H1 (cell line): ENCODE results near the gene MAP7D1. TPM values are rescaled to one million over a fixed set of nuclear protein-coding genes. Genes with fewer than 3 reads are reported as not detected.
A peak's percentile ranks its signal among the peaks of the same experiment; 100 is the strongest.

Experiments used
- CTCF ChIA-PET: fragments of 300-600 bp; sonication (Branson Sonifier 250); formaldehyde crosslinking; loops from one replicate; lab custom pipeline; 2021; ENCODE audit not compliant: partially characterized antibody; lab: Charles Lee
- POLR2A ChIA-PET: fragments of 300-600 bp; sonication (Branson Sonifier 250); formaldehyde crosslinking; loops from one replicate; lab custom pipeline; 2021; ENCODE audit warnings: inconsistent platforms; ENCODE audit not compliant: partially characterized antibody; lab: Charles Lee
- DNase-seq, 2 experiments: peaks; one replicate each; pipeline versions ENCODE4 v3.0.0 to v3.0.0-alpha.2; 2010 to 2022; ENCODE audit warnings: low spot score in 2 of 2, low read depth in 1 of 2, mixed read lengths in 1 of 2
- FAIRE-seq: peaks from 2 replicates; lab custom pipeline; 2011; peaks lifted over from hg19 to GRCh38; lab: Jason Lieb, UNC
- H2AFZ ChIP-seq: 2 replicates; pipeline ENCODE4 v1.8.1; 2012; ENCODE audit warnings: low read length, inconsistent platforms
- H2AK5ac ChIP-seq: 2 replicates; pipeline ENCODE4 v1.6.1; 2013; ENCODE audit warnings: low read depth, low read length
- H2BK120ac ChIP-seq: replicated peaks from 2 replicates; pipeline ENCODE3; 2013; ENCODE audit warnings: low read depth, low read length, inconsistent platforms
- H2BK12ac ChIP-seq: 2 replicates; pipeline ENCODE4 v1.6.1; 2013; ENCODE audit warnings: low read depth, low read length
- H2BK15ac ChIP-seq: 2 replicates; pipeline ENCODE4 v1.6.1; 2013; ENCODE audit warnings: low read length
- H2BK20ac ChIP-seq: 2 replicates; pipeline ENCODE4 v1.6.1; 2013; ENCODE audit warnings: low read length
- H2BK5ac ChIP-seq: 2 replicates; pipeline ENCODE4 v1.6.1; 2013; ENCODE audit warnings: low read depth, low read length
- H3K14ac ChIP-seq: 2 replicates; pipeline ENCODE4 v1.6.1; 2013; ENCODE audit warnings: inconsistent platforms; ENCODE audit not compliant: insufficient read length
- H3K18ac ChIP-seq: 2 replicates; pipeline ENCODE4 v1.6.1; 2013; ENCODE audit warnings: low read length; ENCODE audit errors: extremely low read depth
- H3K23ac ChIP-seq: 2 replicates; pipeline ENCODE4 v1.6.1; 2013; ENCODE audit warnings: inconsistent platforms; ENCODE audit not compliant: insufficient read length
- H3K23me2 ChIP-seq: 2 replicates; pipeline ENCODE4 v1.6.1; 2013; ENCODE audit warnings: low read depth, low read length
- H3K27ac ChIP-seq: 2 replicates; pipeline ENCODE4 v1.6.1; 2011; ENCODE audit warnings: low read depth, low read length, inconsistent platforms
- H3K27me3 ChIP-seq, 4 experiments: replicated peaks in 1 of 4; 1 replicate in 1 of 4; 2 replicates in 3 of 4; pipeline versions ENCODE4 v1.6.1 to v1.8.1; 2011 to 2013; ENCODE audit warnings: low read length in 3 of 4, mild to moderate bottlenecking in 3 of 4, inconsistent platforms in 2 of 4, mixed read lengths in 2 of 4, moderate library complexity in 1 of 4; ENCODE audit not compliant: control insufficient read depth in 3 of 4, insufficient read depth in 3 of 4; ENCODE audit errors: extremely low read depth in 1 of 4
- H3K36me3 ChIP-seq, 4 experiments: 2 replicates each; pipeline versions ENCODE4 v1.6.1 to v1.8.1; 2011 to 2013; ENCODE audit warnings: mild to moderate bottlenecking in 4 of 4, low read length in 3 of 4, moderate library complexity in 2 of 4, control low read depth in 1 of 4, inconsistent platforms in 1 of 4; ENCODE audit not compliant: insufficient read depth in 4 of 4, control insufficient read depth in 2 of 4
- H3K4ac ChIP-seq: replicated peaks from 2 replicates; pipeline ENCODE3; 2013; ENCODE audit warnings: low read length, low read depth, mixed read lengths, inconsistent platforms; ENCODE audit not compliant: insufficient read length
- H3K4me1 ChIP-seq, 4 experiments: replicated peaks in 1 of 4; 1 replicate in 1 of 4; 2 replicates in 3 of 4; pipeline versions ENCODE4 v1.6.1 to v1.8.1; 2011 to 2013; ENCODE audit warnings: low read length in 3 of 4, inconsistent platforms in 2 of 4, mixed read lengths in 1 of 4; ENCODE audit not compliant: insufficient read depth in 4 of 4, control insufficient read depth in 3 of 4
- H3K4me2 ChIP-seq, 2 experiments: 2 replicates each; pipeline versions ENCODE4 v1.6.1 to v1.8.1; 2011 to 2013; ENCODE audit warnings: low read depth in 2 of 2, low read length in 2 of 2, control low read depth in 1 of 2, inconsistent platforms in 1 of 2, mild to moderate bottlenecking in 1 of 2; ENCODE audit not compliant: insufficient read depth in 1 of 2
- H3K4me3 ChIP-seq, 4 experiments: fragments of 200-600, 300-600 bp in 1 of 4; sonication (generic), shearing (Covaris generic), sonication (Bioruptor Twin) in 1 of 4; 2 replicates each; pipeline versions ENCODE4 v1.5.1 to v1.8.1; 2011 to 2016; ENCODE audit warnings: low read length in 4 of 4, low read depth in 3 of 4, control low read depth in 2 of 4, inconsistent platforms in 2 of 4, mild to moderate bottlenecking in 2 of 4, mixed read lengths in 1 of 4, moderate library complexity in 1 of 4; ENCODE audit not compliant: insufficient read depth in 2 of 4; ENCODE audit errors: extremely low read depth in 1 of 4
- H3K56ac ChIP-seq: replicated peaks from 2 replicates; pipeline ENCODE3; 2013; ENCODE audit warnings: low read depth, mild to moderate bottlenecking, mixed read lengths, low read length, inconsistent platforms; ENCODE audit not compliant: insufficient read length
- H3K79me1 ChIP-seq: 2 replicates; pipeline ENCODE4 v1.6.1; 2013; ENCODE audit warnings: low read depth, low read length, control low read depth
- H3K79me2 ChIP-seq, 2 experiments: 2 replicates each; pipeline versions ENCODE4 v1.6.1 to v1.8.1; 2012 to 2013; ENCODE audit warnings: low read length in 2 of 2, mild to moderate bottlenecking in 2 of 2, inconsistent platforms in 1 of 2; ENCODE audit not compliant: insufficient read depth in 2 of 2, control insufficient read depth in 1 of 2
- H3K9ac ChIP-seq, 4 experiments: replicated peaks in 1 of 4; 1 replicate in 1 of 4; 2 replicates in 3 of 4; pipeline versions ENCODE4 v1.6.1 to v1.8.1; 2011 to 2013; ENCODE audit warnings: low read depth in 3 of 4, low read length in 3 of 4, control low read depth in 2 of 4, mild to moderate bottlenecking in 2 of 4, moderate library complexity in 2 of 4, inconsistent platforms in 1 of 4; ENCODE audit errors: extremely low read depth in 1 of 4
- H3K9me3 ChIP-seq, 2 experiments: 2 replicates each; pipeline versions ENCODE4 v1.6.1 to v1.8.1; 2012 to 2013; ENCODE audit warnings: mild to moderate bottlenecking in 2 of 2, moderate library complexity in 2 of 2, control low read depth in 1 of 2, inconsistent platforms in 1 of 2, low read depth in 1 of 2, low read length in 1 of 2, mixed read lengths in 1 of 2; ENCODE audit not compliant: insufficient read depth in 2 of 2
- H4K20me1 ChIP-seq, 2 experiments: replicated peaks in 1 of 2; 2 replicates each; pipeline versions ENCODE3 to v1.8.1; 2011 to 2013; ENCODE audit warnings: inconsistent platforms in 2 of 2, low read length in 2 of 2, mild to moderate bottlenecking in 1 of 2; ENCODE audit not compliant: insufficient read depth in 2 of 2, control insufficient read depth in 1 of 2
- H4K5ac ChIP-seq: 2 replicates; pipeline ENCODE4 v1.6.1; 2013; ENCODE audit warnings: low read length, low read depth, mixed read lengths, inconsistent platforms; ENCODE audit not compliant: insufficient read length
- H4K8ac ChIP-seq: 2 replicates; pipeline ENCODE4 v1.8.0; 2013; ENCODE audit warnings: mild to moderate bottlenecking, moderate library complexity, low read length, inconsistent platforms; ENCODE audit not compliant: insufficient read depth; ENCODE audit errors: extremely low read depth
- H4K91ac ChIP-seq: replicated peaks from 2 replicates; pipeline ENCODE3; 2013; ENCODE audit warnings: low read length, mixed read lengths, inconsistent platforms; ENCODE audit not compliant: insufficient read length
- CHD1 ChIP-seq: IDR thresholded peaks from 2 replicates; pipeline ENCODE4 v1.6.1; 2012; ENCODE audit warnings: low read depth, low read length, improper control_type of control experiment
- MAFK ChIP-seq: IDR thresholded peaks from 2 replicates; pipeline ENCODE4 v1.6.1; 2012; ENCODE audit warnings: low read depth, mild to moderate bottlenecking, improper control_type of control experiment, low read length
- POLR2A ChIP-seq, 2 experiments: IDR thresholded peaks; 1 replicate in 1 of 2; 2 replicates in 1 of 2; pipeline ENCODE4 v1.6.1; 2011; ENCODE audit warnings: low read depth in 2 of 2, low read length in 2 of 2, mild to moderate bottlenecking in 2 of 2; ENCODE audit errors: control extremely low read depth in 1 of 2
- RAD21 ChIP-seq, 2 experiments: IDR thresholded peaks in 1 of 2; conservative IDR thresholded peaks in 1 of 2; 2 replicates each; pipeline ENCODE4 v1.6.1; 2011; ENCODE audit warnings: low read depth in 2 of 2, low read length in 2 of 2, improper control_type of control experiment in 1 of 2, inconsistent platforms in 1 of 2, mild to moderate bottlenecking in 1 of 2, moderate library complexity in 1 of 2
- SIN3A ChIP-seq, 2 experiments: IDR thresholded peaks in 1 of 2; conservative IDR thresholded peaks in 1 of 2; 2 replicates each; pipeline ENCODE4 v1.6.1; 2011 to 2012; ENCODE audit warnings: low read length in 2 of 2, improper control_type of control experiment in 1 of 2, low read depth in 1 of 2, mild to moderate bottlenecking in 1 of 2
- TAF1 ChIP-seq: IDR thresholded peaks from 2 replicates; pipeline ENCODE4 v1.6.1; 2011; ENCODE audit warnings: mild to moderate bottlenecking, low read depth, low read length
- WGBS, 2 experiments: shearing (Covaris generic) in 1 of 2; methylation state at CpG; one replicate each; pipeline versions ENCODE4 v1.1.6 to v1.1.7; 2013 to 2015; ENCODE audit warnings: low lambda C conversion rate in 2 of 2, mixed read lengths in 2 of 2, inconsistent platforms in 1 of 2, low coverage in 1 of 2, missing lambda C conversion rate in 1 of 2; ENCODE audit not compliant: insufficient replicate concordance in 2 of 2, insufficient coverage in 1 of 2, insufficient read length in 1 of 2; ENCODE audit errors: extremely low coverage in 1 of 2, missing lambda C conversion rate in 1 of 2; 5-methylcytosine and 5-hydroxymethylcytosine counted together
- polyA plus RNA-seq, 7 experiments: library from polyadenylated mRNA; depleted of rRNA in 3 of 7; stranded (reverse) in 5 of 7; unstranded in 2 of 7; fragments of >200 nt in 5 of 7; fragments of 200-250 nt in 2 of 7; gene quantifications; 1 replicate in 5 of 7; 2 replicates in 1 of 7; 4 replicates in 1 of 7; pipeline versions ENCODE4 v1.2.1 to v1.2.3, GENCODE V29; 2011 to 2013; ENCODE audit warnings: missing spikeins in 2 of 7, mixed read lengths in 2 of 7
- total RNA-seq: library from RNA; stranded (reverse); fragmentation: NEBNext Ultra II Directional; extraction: Animal tissue kit (Norgen Biotek cat#: 25700); gene quantifications from 2 replicates; pipeline ENCODE4 v1.2.1, GENCODE V29; 2021
- TF ChIP-seq, protein P1 (sequence below), 3 experiments: IDR thresholded peaks; 1 replicate in 2 of 3; 2 replicates in 1 of 3; pipeline versions ENCODE4 v1.5.1 to v1.6.1; 2011; ENCODE audit warnings: low read length in 3 of 3, mild to moderate bottlenecking in 3 of 3, inconsistent platforms in 2 of 3, low read depth in 1 of 3, moderate library complexity in 1 of 3; ENCODE audit not compliant: insufficient read depth in 1 of 3; ENCODE audit errors: control extremely low read depth in 1 of 3

Gene MAP7D1
- total and polyA plus RNA-seq, 2 of the 8 experiments (the other 6 are each of a cell fraction or from before 2014, with no cell fraction given), result 18.2 to 52.4 TPM

DNA sequence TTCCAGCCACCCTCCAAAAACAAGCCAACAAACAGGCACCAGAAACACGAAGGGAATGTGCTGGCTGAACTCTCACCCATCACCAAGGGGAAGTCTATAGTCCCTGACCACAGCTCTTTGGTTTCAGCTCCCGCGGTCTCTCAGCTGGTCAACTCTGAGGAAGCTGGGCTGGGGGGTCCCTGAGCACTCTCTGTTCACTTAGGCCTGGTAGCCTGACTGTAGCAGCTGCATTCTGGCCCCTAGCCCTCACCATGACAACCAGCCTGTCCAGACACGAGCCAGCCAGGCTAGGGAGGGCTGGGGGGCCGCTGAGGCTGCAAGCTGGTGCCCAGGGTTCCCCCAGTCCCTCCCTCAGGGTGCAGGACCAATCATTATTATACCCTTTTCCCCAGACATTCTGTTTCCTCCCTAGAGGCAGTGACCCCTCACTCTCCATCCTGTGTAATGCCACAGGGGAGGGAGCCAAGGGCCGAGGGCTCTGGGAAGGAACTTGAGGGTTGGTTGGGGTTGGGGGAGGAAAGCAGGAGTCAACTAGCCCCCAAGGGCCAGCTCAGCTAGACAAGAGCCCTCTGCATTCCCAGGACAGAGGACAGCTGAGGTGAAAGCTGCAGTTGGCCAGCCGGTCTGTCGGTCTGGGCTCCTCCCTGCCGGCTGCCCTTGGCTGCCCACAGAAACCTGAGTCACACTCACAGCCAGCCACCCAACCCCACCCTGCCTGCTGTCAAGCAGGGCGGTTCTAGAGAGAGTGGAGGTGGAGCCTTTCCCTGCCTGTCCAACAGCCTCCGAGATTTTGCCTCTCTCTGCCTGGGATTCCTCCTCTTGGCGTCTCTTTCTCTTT is 5.4 kb upstream of the MAP7D1 start:
- Histone ChIP-seq H2BK120ac (no peak overlapping the region), H3K4me1 (peaks cover 11 to 24% (median 17%) of the 10 kb centered on the region in 4 experiments), H2BK20ac (peak overlapping the region; percentile 16; the same call in 1 of the 2 replicates), H4K5ac (no peak overlapping the region), H4K8ac (0 out of 2 replicates have a peak overlapping the region, but pooled peaks have one; percentile 66), H3K4me2 (peak overlapping the region; percentile 11 to 59), H2AFZ (no peak overlapping the region), H2AK5ac (no peak overlapping the region), H3K4me3 (peak overlapping the region in 2 of 4 experiments; percentile 32 to 47; a peak in 4 of 8 replicates), H3K23me2 (peaks cover 8% of the 10 kb centered on the region), H3K4ac (no peak overlapping the region), H3K18ac (peak overlapping the region; percentile 0), H3K27me3 (peaks cover 11 to 29% (median 25%) of the 10 kb centered on the region in 4 experiments), H3K79me1 (no peaks in the 10 kb centered on the region), H3K79me2 (peaks cover 0 to 3% of the 10 kb centered on the region in 2 experiments; a peak in 1 of 4 replicates), H2BK5ac (peak overlapping the region; percentile 13; the same call in 1 of the 2 replicates), H3K23ac (no peak overlapping the region), H3K27ac (no peak overlapping the region; the same call in 1 of the 2 replicates), H3K56ac (no peak overlapping the region), H3K36me3 (no peaks in the 10 kb centered on the region), H3K14ac (no peak overlapping the region), H4K91ac (peak overlapping the region; percentile 40), H3K9me3 (no peaks in the 10 kb centered on the region), H2BK12ac (peak overlapping the region; percentile 77; the same call in 1 of the 2 replicates), H3K9ac (0 out of 7 replicates have a peak overlapping the region, but pooled peaks of 1 of the 4 experiments have one; percentile 4), H4K20me1 (peaks cover 0 to 2% of the 10 kb centered on the region in 2 experiments), H2BK15ac (peak overlapping the region; percentile 19; the same call in 1 of the 2 replicates)
- no peak for FAIRE-seq
- peak in 1 of 2 experiments; percentile 81 for DNase-seq
- ChIA-PET CTCF (interaction anchor here (0.8 to 10.1 kb wide), 31 partner anchors 11 to 271 kb away, joined by 3 to 261 read pairs (median 7); partner anchors contain the start of gene THRAP3), POLR2A (interaction anchor here (0.9 to 5.4 kb wide), 12 partner anchors 10 to 236 kb away, joined by 3 to 49 read pairs (median 9); partner anchors contain the start of gene THRAP3)
- WGBS, 2 experiments, result 19% methylated on average over 12 of the region's 12 CpGs; no CpG with 5 or more reads in 1 of the 2 experiments
- TF ChIP-seq POLR2A (IDR thresholded peaks at IDR 0.05; ENCODE audit: control extremely low read depth in 1 of 2, low read depth in 2 of 2, low read length in 2 of 2), result no peak; a peak in 1 of 3 replicates
- TF ChIP-seq RAD21 (IDR thresholded peaks at IDR 0.05 in 1 of 2, conservative IDR thresholded peaks at IDR 0.05 in 1 of 2; ENCODE audit: low read depth in 2 of 2, low read length in 2 of 2), result 0 out of 4 replicates have a peak, but pooled peaks of 1 of the 2 experiments have one; percentile 12
- no peak for TF ChIP-seq CHD1
- peak; percentile 90 for TF ChIP-seq TAF1
- peak; percentile 62; the same call in 1 of the 2 replicates for TF ChIP-seq MAFK
- TF ChIP-seq, protein P1, sequence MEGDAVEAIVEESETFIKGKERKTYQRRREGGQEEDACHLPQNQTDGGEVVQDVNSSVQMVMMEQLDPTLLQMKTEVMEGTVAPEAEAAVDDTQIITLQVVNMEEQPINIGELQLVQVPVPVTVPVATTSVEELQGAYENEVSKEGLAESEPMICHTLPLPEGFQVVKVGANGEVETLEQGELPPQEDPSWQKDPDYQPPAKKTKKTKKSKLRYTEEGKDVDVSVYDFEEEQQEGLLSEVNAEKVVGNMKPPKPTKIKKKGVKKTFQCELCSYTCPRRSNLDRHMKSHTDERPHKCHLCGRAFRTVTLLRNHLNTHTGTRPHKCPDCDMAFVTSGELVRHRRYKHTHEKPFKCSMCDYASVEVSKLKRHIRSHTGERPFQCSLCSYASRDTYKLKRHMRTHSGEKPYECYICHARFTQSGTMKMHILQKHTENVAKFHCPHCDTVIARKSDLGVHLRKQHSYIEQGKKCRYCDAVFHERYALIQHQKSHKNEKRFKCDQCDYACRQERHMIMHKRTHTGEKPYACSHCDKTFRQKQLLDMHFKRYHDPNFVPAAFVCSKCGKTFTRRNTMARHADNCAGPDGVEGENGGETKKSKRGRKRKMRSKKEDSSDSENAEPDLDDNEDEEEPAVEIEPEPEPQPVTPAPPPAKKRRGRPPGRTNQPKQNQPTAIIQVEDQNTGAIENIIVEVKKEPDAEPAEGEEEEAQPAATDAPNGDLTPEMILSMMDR (IDR thresholded peaks at IDR 0.05; ENCODE audit: control extremely low read depth in 1 of 3, insufficient read depth in 1 of 3, low read depth in 1 of 3, low read length in 3 of 3), result no peak
- peak in 1 of 2 experiments; percentile 72; a peak in 1 of 4 replicates for TF ChIP-seq SIN3A (conservative IDR thresholded peaks at IDR 0.05 in 1 of 2, IDR thresholded peaks at IDR 0.05 in 1 of 2; ENCODE audit: low read depth in 1 of 2, low read length in 2 of 2)
